Ishikawa (cell line): ENCODE results near the gene KDM5B.

ENCODE experiments used
- CREB1 ChIP-seq: IDR thresholded peaks from 2 replicates; pipeline ENCODE4 v1.6.1; 2012; ENCODE audit warnings: low read depth
- NFIC ChIP-seq: IDR thresholded peaks from 2 replicates; pipeline ENCODE4 v1.6.1; 2012

DNA sequence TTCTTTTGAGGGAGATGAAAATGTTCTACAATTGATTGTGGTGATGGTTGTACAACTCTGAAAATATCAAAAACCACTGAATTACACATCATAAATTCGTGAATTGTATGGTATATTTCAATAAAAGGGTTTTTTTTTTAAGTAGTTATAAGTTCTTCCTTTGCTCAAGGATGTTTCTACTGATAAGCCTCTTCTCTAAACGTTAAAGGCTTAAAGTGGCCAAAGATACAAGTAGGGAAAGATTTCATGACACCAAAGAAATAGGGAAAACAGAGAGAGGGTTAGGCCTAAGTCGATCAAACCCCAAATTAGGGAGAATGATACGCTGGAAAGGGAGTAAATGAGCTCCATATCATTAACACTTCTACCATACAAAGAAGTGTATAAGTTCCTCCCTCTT is 4.1 kb downstream of the KDM5B start:
- no peak for TF ChIP-seq NFIC
- TF ChIP-seq CREB1 = no peak
